ENCODE results near the gene SASH1. TPM values are rescaled to one million over a fixed set of nuclear protein-coding genes. Genes with fewer than 3 reads are reported as not detected.

Gene SASH1
- total RNA-seq, 1 experiment from 2014 or later, result 27.4 TPM

DNA sequence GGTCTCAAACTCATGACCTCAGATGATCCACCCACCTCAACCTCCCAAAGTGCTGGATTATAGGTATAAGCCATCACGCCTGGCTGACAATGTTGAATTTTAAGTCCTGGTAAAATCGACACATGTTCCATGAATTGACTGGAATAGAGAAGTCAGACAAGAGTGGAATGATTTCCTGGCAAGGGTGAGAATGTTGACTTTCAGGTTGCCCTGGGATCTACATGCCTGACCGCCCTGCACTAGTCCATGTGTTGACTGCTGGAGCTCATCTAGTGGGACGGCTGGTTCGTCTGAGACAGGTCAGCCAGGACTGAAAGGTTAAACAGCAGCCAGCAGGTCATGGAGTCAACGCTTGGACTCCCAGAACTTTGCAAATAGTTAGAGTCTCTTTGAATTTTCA is 88.8 kb downstream of the SASH1 start:
- no peaks in the 10 kb centered on the region for H3K27me3 Mint-ChIP-seq (ENCODE audit: low read depth)
- no peaks in the 10 kb centered on the region for H3K36me3 Mint-ChIP-seq
- H3K4me3 Mint-ChIP-seq, result no peak overlapping the region
- H3K9me3 Mint-ChIP-seq, result no peaks in the 10 kb centered on the region
- no peak for ATAC-seq
- CTCF ChIA-PET, result no interaction called here
- H3K4me1 Mint-ChIP-seq, result peaks cover 8% of the 10 kb centered on the region
- no peak for DNase-seq (ENCODE audit: low spot score)
- H3K27ac Mint-ChIP-seq, result peak overlapping the region; percentile 72; the same call in 1 of the 2 replicates
- TF ChIP-seq FOXK1 (CRISPR knock-in tag; IDR thresholded peaks at IDR 0.05), result no peak
- TF ChIP-seq ZNF232 (CRISPR knock-in tag; IDR thresholded peaks at IDR 0.05), result no peak
- TF ChIP-seq, protein P1, sequence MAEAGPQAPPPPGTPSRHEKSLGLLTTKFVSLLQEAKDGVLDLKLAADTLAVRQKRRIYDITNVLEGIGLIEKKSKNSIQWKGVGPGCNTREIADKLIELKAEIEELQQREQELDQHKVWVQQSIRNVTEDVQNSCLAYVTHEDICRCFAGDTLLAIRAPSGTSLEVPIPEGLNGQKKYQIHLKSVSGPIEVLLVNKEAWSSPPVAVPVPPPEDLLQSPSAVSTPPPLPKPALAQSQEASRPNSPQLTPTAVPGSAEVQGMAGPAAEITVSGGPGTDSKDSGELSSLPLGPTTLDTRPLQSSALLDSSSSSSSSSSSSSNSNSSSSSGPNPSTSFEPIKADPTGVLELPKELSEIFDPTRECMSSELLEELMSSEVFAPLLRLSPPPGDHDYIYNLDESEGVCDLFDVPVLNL (CRISPR knock-in tag; IDR thresholded peaks at IDR 0.05; ENCODE audit: borderline replicate concordance, low read depth), result no peak
- no peak for TF ChIP-seq FOXP4 (CRISPR knock-in tag; IDR thresholded peaks at IDR 0.05)
- TF ChIP-seq E2F5 (CRISPR knock-in tag; IDR thresholded peaks at IDR 0.05), result no peak
- TF ChIP-seq TCF7 (CRISPR knock-in tag; IDR thresholded peaks at IDR 0.05; ENCODE audit: low read depth), result no peak
- no peak for TF ChIP-seq NFYB (CRISPR knock-in tag; conservative IDR thresholded peaks at IDR 0.05; ENCODE audit: low read depth)
- TF ChIP-seq, protein P2, sequence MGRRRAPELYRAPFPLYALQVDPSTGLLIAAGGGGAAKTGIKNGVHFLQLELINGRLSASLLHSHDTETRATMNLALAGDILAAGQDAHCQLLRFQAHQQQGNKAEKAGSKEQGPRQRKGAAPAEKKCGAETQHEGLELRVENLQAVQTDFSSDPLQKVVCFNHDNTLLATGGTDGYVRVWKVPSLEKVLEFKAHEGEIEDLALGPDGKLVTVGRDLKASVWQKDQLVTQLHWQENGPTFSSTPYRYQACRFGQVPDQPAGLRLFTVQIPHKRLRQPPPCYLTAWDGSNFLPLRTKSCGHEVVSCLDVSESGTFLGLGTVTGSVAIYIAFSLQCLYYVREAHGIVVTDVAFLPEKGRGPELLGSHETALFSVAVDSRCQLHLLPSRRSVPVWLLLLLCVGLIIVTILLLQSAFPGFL (CRISPR knock-in tag; IDR thresholded peaks at IDR 0.05; ENCODE audit: borderline replicate concordance), result no peak
- no peak for TF ChIP-seq IRF2 (CRISPR knock-in tag; IDR thresholded peaks at IDR 0.05; ENCODE audit: borderline replicate concordance, low read depth)
- no peak for TF ChIP-seq RORB (CRISPR knock-in tag; IDR thresholded peaks at IDR 0.05)
- no peak for TF ChIP-seq ARID4B (CRISPR knock-in tag; IDR thresholded peaks at IDR 0.05; ENCODE audit: borderline replicate concordance)
- TF ChIP-seq, protein P3, sequence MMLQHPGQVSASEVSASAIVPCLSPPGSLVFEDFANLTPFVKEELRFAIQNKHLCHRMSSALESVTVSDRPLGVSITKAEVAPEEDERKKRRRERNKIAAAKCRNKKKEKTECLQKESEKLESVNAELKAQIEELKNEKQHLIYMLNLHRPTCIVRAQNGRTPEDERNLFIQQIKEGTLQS (CRISPR knock-in tag; conservative IDR thresholded peaks at IDR 0.05), result no peak
- TF ChIP-seq, protein P4, sequence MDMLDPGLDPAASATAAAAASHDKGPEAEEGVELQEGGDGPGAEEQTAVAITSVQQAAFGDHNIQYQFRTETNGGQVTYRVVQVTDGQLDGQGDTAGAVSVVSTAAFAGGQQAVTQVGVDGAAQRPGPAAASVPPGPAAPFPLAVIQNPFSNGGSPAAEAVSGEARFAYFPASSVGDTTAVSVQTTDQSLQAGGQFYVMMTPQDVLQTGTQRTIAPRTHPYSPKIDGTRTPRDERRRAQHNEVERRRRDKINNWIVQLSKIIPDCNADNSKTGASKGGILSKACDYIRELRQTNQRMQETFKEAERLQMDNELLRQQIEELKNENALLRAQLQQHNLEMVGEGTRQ (CRISPR knock-in tag; IDR thresholded peaks at IDR 0.05), result no peak
- POLR2A ChIA-PET, result interaction anchor here (0.5 kb wide), 1 partner anchor 91 kb away, joined by 3 read pairs; no protein-coding TSS in a partner anchor

DNA sequence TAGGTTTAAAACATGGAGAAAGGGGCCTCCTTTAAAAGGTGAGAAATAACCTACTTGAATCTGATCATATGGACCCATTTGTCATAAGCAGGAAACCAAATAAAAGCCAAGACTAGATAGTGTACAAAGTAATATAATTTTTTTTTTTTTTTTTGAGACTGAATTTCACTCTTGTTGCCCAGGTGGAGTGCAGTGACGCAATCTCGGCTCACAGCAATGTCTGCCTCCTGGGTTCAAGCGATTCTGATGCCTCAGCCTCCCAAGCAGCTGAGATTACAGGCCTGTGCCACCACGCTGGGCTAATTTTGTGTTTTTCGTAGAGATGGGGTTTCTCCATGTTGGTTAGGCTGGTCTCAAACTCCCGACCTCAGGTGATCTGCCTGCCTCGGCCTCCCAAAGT is 89.2 kb downstream of the SASH1 start:
- ChIA-PET CTCF (no interaction called here), POLR2A (interaction anchor here (0.5 kb wide), 1 partner anchor 91 kb away, joined by 3 read pairs; no protein-coding TSS in a partner anchor)
- Mint-ChIP-seq H3K4me1 (peaks cover 6% of the 10 kb centered on the region; the same call in 1 of the 2 replicates), H3K9me3 (no peaks in the 10 kb centered on the region), H3K27ac (peak overlapping the region; percentile 72; the same call in 1 of the 2 replicates), H3K36me3 (no peaks in the 10 kb centered on the region), H3K27me3 (ENCODE audit: low read depth) (no peaks in the 10 kb centered on the region), H3K4me3 (no peak overlapping the region)
- DNase-seq (ENCODE audit: low spot score) (no peak), ATAC-seq (no peak)
- no peak for TF ChIP-seq HMGA2 (CRISPR knock-in tag; IDR thresholded peaks at IDR 0.05)
- TF ChIP-seq NR2C2 (CRISPR knock-in tag; IDR thresholded peaks at IDR 0.05), result no peak
- no peak for TF ChIP-seq ZNF416 (CRISPR knock-in tag; IDR thresholded peaks at IDR 0.05)

All from WTC11 (cell line).